Vagina (tissue), 2 donors: ENCODE data around the gene C3orf85. TPM values are rescaled to one million over a fixed set of nuclear protein-coding genes. Genes with fewer than 3 reads are reported as not detected.

Source experiments
- DNase-seq, 2 donors: peaks; one replicate each; pipeline ENCODE4 v3.0.0-alpha.2; 2017; ENCODE audit errors: extremely low spot score in 2 of 2
- H3K27ac ChIP-seq: fragments of 200-600 bp; sonication (generic); one replicate; pipeline ENCODE4 v1.5.1; 2019
- H3K27me3 ChIP-seq: fragments of 200-600 bp; sonication (generic); one replicate; pipeline ENCODE4 v1.5.1; 2019
- H3K36me3 ChIP-seq, 2 donors: fragments of 200-600 bp; sonication (generic); one replicate each; pipeline ENCODE4 v1.5.1; 2017 to 2019
- H3K4me1 ChIP-seq: fragments of 200-600 bp; sonication (generic); one replicate; pipeline ENCODE4 v1.5.1; 2019
- H3K4me3 ChIP-seq, 2 donors: fragments of 200-600 bp; sonication (generic); 1 replicate in 1 of 2; 2 replicates in 1 of 2; pipeline ENCODE4 v1.5.1; 2016 to 2019
- H3K9me3 ChIP-seq: fragments of 200-600 bp; sonication (generic); one replicate; pipeline ENCODE4 v1.5.1; 2019
- CTCF ChIP-seq, 3 experiments: fragments of 450-650 bp in 2 of 3; fragments of 200-600 bp in 1 of 3; sonication (generic) in 1 of 3; IDR thresholded peaks; one replicate each; pipeline ENCODE4 v1.5.1; 2017 to 2019; ENCODE audit warnings: antibody characterized with exemption in 3 of 3, mild to moderate bottlenecking in 2 of 3, moderate library complexity in 2 of 3
- POLR2A ChIP-seq, 2 donors: fragments of 450-650 bp; IDR thresholded peaks; one replicate each; pipeline ENCODE4 v1.6.1; 2017; ENCODE audit warnings: antibody characterized with exemption in 2 of 2, mild to moderate bottlenecking in 2 of 2, moderate library complexity in 2 of 2
- POLR2AphosphoS5 ChIP-seq, 2 donors: sonication (generic); formaldehyde crosslinking; IDR thresholded peaks; one replicate each; pipeline ENCODE4 v1.9.0; 2017; ENCODE audit warnings: antibody characterized with exemption in 2 of 2, mild to moderate bottlenecking in 2 of 2, low read depth in 1 of 2; ENCODE audit not compliant: insufficient read depth in 1 of 2
- intact Hi-C: fragments of 100-400 bp; cut with DNase I; formaldehyde crosslinking; loops from one replicate; pipeline ENCODE4 v1.15.1; 2023
- total RNA-seq: library from RNA; depleted of rRNA; stranded (reverse); fragments of >200 nt; gene quantifications from one replicate; pipeline ENCODE4 v1.2.3, GENCODE V29; 2016

The C3orf85 gene
- total RNA-seq, 1 donor from 2014 or later, result not detected

GRCh38 chr3:109143646-109144045 lies 7.1 kb downstream of the C3orf85 start:
- H3K27ac ChIP-seq, result no peak overlapping the region
- no peaks in the 10 kb centered on the region for H3K4me1 ChIP-seq
- H3K36me3 ChIP-seq, result no peaks in the 10 kb centered on the region
- intact Hi-C loops, result no loop called here
- no peak for DNase-seq
- H3K9me3 ChIP-seq, result no peaks in the 10 kb centered on the region
- no peaks in the 10 kb centered on the region for H3K27me3 ChIP-seq
- no peak overlapping the region for H3K4me3 ChIP-seq
- TF ChIP-seq POLR2AphosphoS5 (IDR thresholded peaks at IDR 0.05; ENCODE audit: insufficient read depth in 1 of 2, low read depth in 1 of 2), result no peak
- TF ChIP-seq POLR2A (IDR thresholded peaks at IDR 0.05), result no peak
- TF ChIP-seq CTCF (IDR thresholded peaks at IDR 0.05), result no peak

- Histone ChIP-seq H3K27ac (no peak overlapping the region), H3K36me3 (no peaks in the 10 kb centered on the region), H3K4me1 (no peaks in the 10 kb centered on the region), H3K4me3 (no peak overlapping the region), H3K27me3 (no peaks in the 10 kb centered on the region), H3K9me3 (no peaks in the 10 kb centered on the region)
- no peak for TF ChIP-seq POLR2A (IDR thresholded peaks at IDR 0.05)
- no peak for TF ChIP-seq CTCF (IDR thresholded peaks at IDR 0.05)
- no peak for TF ChIP-seq POLR2AphosphoS5 (IDR thresholded peaks at IDR 0.05; ENCODE audit: insufficient read depth in 1 of 2, low read depth in 1 of 2)
- intact Hi-C loops, result no loop called here
- no peak for DNase-seq
Observed at GRCh38 chr3:109149078-109149477, 12.6 kb downstream of the C3orf85 start.

- TF ChIP-seq POLR2AphosphoS5 (IDR thresholded peaks at IDR 0.05; ENCODE audit: insufficient read depth in 1 of 2, low read depth in 1 of 2), result no peak
- TF ChIP-seq POLR2A (IDR thresholded peaks at IDR 0.05), result no peak
- no peak for TF ChIP-seq CTCF (IDR thresholded peaks at IDR 0.05)
- intact Hi-C loops, result no loop called here
- no peak for DNase-seq
- Histone ChIP-seq H3K4me3 (no peak overlapping the region), H3K27me3 (no peaks in the 10 kb centered on the region), H3K27ac (no peak overlapping the region), H3K4me1 (no peaks in the 10 kb centered on the region), H3K9me3 (no peaks in the 10 kb centered on the region), H3K36me3 (no peaks in the 10 kb centered on the region)
Observed at GRCh38 chr3:109152320-109152719, 15.8 kb downstream of the C3orf85 start.

- no peaks in the 10 kb centered on the region for H3K27me3 ChIP-seq
- H3K36me3 ChIP-seq, result no peaks in the 10 kb centered on the region
- intact Hi-C loops, result no loop called here
- H3K4me3 ChIP-seq, result no peak overlapping the region
- H3K9me3 ChIP-seq, result no peaks in the 10 kb centered on the region
- DNase-seq, result no peak
- H3K27ac ChIP-seq, result no peak overlapping the region
- H3K4me1 ChIP-seq, result no peaks in the 10 kb centered on the region
- TF ChIP-seq POLR2A (IDR thresholded peaks at IDR 0.05) (no peak), POLR2AphosphoS5 (IDR thresholded peaks at IDR 0.05; ENCODE audit: insufficient read depth in 1 of 2, low read depth in 1 of 2) (no peak), CTCF (IDR thresholded peaks at IDR 0.05) (no peak)
Observed at GRCh38 chr3:109154979-109155378, 18.5 kb downstream of the C3orf85 start.

- H3K27ac ChIP-seq, result no peak overlapping the region
- TF ChIP-seq CTCF (IDR thresholded peaks at IDR 0.05), result no peak
- TF ChIP-seq POLR2AphosphoS5 (IDR thresholded peaks at IDR 0.05; ENCODE audit: insufficient read depth in 1 of 2, low read depth in 1 of 2), result no peak
- TF ChIP-seq POLR2A (IDR thresholded peaks at IDR 0.05), result no peak
- H3K27me3 ChIP-seq, result no peaks in the 10 kb centered on the region
- intact Hi-C loops, result no loop called here
- no peaks in the 10 kb centered on the region for H3K9me3 ChIP-seq
- no peaks in the 10 kb centered on the region for H3K4me1 ChIP-seq
- no peak for DNase-seq
- no peaks in the 10 kb centered on the region for H3K36me3 ChIP-seq
- no peak overlapping the region for H3K4me3 ChIP-seq
Observed at GRCh38 chr3:109155828-109156227, 19.3 kb downstream of the C3orf85 start.
